ENCODE measurements around the gene SORBS1.

Gene SORBS1

DNA sequence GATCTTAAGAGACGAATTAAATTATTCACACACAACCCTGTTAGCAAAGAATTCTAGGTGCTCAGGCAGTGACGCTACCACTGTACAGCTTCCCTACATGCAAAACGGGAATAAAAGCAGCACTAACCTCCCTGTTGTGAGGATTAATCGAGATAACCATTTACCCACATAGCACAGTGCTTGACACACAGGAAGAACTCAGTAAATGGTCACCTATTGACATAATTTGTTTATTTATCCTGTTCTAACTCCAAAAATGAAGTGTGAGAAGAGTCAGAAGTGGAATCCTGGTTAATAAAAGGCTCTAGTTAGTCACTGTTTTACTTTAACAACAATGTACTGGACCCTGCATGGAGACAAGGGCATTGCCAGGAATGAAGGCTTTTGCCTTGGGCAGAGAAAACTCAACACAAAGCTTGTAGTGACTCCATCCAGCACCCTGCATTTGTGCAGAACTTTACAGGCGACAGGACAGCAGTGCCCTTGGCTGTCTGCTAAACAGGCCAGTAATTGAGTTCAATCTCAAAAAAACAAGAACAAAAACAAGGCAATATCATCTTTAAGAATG, 103.8 kb downstream of the SORBS1 start:
- no peak for DNase-seq

DNA sequence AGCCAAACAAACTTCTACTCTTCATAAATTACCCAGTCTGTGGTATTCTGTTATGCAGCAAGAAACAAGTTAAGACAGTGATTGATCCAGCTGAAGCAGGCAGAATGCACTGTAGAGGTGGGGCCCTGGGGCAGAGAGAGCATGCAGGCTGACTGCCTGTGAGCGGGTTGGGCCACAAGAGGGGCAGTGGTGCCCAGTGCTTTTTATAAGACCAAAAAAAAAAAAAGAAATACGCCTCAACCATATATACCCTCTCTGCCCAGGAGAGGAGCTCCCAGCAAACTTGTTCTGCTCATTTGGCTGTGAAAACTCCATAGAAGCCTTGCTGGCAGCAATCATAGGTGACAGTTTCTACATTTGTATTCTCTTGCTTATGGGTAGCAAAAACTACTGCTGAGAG, 104.7 kb downstream of the SORBS1 start:
- no peak for DNase-seq

DNA sequence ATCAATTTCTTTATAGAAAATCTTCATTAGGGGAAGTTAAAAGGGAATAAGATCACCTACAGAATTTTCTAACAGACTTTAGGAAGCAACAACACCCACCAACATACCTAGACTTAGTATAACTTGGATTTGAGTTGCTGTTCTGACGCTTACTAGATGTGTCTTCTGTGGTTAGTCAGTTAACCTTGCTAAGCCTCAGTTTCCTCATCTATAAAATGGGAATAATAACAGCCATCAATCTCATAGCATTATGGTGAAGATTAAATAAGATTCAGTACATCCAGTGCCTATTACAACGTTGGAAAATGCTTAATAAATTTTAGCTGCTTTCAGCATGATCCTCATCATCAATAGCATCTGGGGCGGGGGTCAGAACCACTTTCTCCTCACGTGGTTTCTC, 106.2 kb downstream of the SORBS1 start:
- DNase-seq: no peak

DNA sequence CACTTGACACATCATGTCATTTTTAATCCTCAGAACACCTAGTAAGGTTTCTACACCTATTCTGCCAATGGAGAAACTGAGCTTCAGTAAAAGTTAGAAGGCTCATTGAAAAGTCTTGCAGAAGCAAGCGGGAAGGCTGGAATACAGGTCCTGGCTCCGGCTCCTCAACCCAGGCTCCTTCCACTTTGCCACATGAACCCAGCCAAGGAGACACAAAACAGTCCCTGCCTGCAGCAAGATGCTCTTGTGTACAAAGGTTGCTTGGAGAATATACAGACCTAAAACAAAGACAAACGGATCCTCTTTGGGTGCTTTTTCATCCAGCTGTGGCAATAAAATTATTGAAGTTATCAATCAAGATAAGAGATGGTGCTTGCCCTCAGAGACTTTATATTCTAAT, 106.8 kb downstream of the SORBS1 start:
- no peak for DNase-seq

DNA sequence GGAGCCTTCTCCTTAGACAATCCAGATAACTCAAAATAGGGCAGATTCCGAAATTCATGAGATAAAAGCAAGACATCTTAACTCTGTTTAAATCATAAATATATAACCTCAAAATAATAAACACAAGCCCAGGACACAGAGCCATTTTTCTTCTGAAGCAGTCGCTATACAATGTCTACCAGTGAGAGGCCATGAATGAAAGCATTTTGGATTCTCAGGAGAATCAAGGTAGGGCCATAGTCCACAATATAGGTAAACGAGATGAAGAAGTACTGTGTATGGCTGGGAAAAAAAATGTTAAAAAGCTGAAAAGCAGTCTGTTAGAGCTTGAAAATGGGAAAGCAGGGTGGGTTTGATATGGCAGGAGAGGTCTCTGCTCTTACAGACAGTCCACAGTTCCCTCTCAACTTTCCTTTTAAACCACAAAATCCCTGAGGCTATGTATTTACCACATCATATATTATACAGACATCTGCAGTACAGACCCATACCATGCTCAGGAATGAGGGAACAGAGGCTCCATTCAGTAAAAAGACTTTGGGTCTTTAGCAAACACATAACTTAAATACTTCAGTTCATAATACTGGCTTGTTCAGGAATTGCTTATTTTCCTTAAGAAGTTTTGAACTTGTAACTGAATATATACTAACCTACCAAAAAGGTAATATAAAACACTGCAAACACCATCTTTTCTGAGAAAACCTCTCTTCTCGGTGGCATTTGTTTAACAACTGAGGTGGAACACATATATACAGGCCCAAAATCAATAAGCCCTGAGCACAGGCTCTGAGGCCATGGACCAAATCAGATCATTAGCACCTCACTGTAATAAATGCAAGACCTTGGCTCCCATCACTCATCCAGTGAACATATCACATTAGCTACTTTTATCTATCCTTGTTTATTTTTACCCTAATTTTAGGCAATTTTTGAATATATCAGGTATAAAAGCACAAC, 109.3 kb downstream of the SORBS1 start:
- no peak for DNase-seq

DNA sequence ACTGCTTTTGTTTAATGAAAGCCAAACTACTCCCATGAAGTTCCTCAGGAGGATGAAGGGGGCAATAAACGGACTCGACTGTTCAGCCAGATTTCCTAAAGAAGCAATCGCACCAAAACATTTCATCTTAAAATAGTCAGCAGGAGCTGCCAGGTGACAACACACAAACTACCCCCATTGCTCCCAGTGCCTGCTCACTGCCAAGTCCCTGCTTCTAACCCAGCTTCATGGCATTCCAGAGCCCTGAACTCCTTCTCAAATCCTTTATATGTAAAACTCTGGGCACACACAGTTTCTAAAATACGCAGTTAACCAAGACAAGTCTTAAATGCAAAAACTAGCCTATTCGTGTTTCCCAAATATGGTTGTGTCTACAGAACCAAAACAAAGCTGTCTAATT, 110.0 kb downstream of the SORBS1 start:
- no peak for DNase-seq

DNA sequence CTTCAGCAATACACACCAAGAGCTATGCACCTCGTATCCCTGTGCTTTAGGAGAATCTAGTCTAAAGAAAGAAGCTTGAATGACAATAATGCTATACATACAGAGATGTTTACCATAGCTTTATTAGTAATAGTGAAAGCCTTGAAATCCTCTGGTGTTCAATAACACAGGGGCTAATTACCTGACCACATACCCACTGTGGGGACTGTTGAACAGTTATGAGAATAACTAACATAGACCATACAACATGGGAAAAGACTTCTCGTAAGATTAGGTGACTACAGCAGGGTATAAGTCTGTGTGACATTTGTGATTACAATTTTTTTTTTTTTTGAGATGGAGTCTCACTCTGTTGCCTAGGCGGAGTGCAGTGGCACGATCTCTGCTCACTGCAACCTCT, 111.0 kb downstream of the SORBS1 start:
- no peak for DNase-seq

DNA sequence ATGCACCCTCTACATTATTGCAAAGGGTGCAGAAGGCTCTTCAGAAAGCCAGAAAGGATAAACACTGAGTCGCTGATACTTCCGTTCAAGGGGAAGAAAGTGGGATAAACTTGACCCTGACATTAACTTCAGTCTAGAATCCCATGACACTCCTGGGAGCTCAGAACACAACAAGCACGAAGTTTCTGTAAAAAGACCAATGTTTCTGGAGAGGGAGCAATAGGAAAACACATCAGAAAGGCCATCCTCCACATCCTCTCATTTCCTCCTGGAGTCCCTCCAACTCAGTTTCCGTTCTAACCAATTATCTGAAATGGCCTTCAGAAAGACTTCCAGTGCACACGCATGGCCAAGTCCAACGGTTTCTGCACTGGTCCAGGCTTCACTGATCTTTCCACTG, 113.5 kb downstream of the SORBS1 start:
- no peak for DNase-seq

DNA sequence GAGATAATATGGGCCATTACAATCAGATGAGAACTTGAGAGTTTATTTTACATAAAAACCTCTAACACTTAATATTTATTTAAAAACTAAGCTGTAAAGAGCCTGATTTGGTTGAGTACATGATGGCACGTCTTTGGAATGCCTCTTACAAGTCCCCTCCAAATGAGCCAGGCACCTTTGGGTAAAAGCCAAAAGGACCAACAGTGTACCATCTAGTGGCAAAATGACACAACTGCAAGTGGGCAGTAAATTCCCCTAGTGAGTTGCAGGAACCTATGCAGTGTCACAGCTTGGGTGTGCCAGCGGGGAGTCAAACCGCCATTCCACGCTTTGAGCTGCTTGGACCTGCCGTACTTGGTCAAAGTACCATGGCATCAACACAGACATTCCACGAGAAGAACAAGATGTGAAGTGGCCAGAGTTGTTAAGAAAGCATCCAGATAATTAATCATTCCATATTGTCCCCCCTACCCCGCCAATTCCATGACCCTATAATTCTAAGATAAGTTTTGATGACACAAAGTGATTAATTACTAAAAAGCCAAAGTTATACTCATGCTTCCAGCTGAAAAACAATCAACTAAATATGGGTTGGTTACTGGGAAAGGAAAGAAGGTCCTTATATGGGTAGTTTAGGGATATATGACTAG, 115.2 kb downstream of the SORBS1 start:
- no peak for DNase-seq

DNA sequence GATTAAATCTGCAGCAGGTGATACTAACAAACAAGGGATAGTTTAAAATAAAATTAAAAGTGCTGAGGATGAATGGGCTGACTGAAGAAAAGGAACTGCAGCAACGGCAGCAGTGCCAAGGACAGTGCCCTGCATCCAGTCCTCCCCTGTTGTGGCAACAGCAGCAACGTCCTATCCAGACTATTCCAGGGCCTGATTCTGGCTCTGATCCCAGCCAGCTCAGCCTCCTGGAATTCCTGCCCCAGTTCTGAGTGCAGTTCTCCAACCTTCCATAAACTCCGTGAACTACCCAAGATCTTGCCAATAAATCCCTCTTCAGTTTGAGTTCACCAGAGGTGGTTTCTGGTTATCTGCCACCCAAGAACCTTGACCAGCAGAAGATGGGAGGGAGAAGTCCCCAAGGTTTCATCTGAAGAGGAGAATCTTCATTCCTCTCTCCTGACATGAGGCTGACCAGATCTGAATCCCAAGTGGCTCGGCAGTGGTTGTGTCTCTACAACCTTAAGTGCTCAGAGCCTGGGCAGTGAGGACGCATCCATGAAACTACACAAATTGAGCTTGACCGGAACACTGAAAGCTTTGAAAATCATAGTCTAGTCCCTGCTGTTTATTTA, 115.8 kb downstream of the SORBS1 start:
- no peak for DNase-seq

DNA sequence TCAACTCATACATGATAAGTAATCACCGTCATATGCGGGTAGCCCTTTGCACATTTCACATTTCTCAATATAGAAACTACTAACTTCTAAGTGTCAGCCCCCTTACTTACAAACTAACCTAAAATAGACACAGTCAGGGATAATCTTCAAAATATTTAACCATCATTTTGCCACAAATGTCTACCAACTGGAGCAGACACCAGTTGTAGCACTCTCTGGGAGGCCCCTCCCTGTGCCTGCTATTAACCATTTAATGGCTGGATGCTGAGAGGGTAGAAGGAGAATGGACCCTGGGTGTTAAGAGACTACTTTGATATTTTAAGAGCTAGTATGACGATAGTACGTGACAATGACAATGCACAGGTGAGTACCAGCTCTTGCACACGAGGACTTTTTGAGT, 116.4 kb downstream of the SORBS1 start:
- no peak for DNase-seq

DNA sequence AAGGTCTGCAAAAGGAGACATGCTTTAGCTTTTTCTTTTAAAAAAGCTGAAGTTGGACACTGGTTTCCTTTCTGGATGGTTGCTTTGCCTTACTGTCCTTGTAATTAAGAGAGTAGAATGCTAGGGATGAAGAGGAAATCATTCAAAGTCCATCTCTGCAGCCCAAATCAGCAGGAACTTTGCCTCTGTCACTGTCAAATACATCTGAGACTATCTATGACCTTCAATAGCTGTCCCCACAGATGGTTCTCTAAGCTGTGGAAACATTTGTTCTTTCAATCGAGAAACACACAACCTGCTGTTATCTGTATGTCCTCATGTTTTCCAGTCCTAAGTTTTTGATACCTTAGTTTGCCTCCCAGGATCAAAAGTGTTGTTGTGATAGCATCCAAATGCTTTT, 117.5 kb downstream of the SORBS1 start:
- DNase-seq: no peak

DNA sequence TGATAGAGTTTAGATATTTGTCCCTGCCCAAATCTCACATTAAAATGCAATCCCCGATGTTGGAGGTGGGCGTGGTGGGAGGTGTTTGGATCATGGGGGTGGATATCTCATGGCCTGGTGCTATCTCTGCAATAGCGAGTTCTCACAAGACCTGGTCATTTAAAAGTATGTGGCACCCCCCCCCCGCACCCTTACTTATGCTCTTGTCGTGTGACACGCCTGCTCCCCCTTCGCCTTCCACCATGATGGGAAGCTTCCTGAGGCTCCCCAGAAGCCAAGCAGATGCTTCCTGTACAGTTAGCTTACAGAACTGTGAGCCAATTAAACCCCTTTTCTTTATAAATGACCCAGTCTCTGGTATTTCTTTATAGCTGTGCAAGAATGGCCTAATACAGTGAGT, 118.8 kb downstream of the SORBS1 start:
- no peak for DNase-seq

DNA sequence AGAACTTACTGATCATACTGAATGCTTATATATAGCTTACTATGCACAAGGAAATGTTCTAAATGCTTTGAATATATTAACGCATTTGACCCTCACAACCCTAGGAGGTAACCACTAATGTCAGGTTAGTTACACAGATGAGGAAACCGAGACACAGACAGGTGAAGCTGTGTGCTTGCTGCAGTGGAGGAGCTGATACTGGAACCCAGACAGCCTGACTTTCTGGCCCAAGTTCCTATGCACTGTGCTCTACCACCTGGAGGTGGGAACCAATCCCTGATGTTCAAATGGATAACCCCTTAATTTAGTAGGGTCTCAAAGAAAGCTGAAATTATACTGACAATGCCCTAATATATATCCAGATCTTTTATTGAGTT, 119.6 kb downstream of the SORBS1 start:
- no peak for DNase-seq

DNA sequence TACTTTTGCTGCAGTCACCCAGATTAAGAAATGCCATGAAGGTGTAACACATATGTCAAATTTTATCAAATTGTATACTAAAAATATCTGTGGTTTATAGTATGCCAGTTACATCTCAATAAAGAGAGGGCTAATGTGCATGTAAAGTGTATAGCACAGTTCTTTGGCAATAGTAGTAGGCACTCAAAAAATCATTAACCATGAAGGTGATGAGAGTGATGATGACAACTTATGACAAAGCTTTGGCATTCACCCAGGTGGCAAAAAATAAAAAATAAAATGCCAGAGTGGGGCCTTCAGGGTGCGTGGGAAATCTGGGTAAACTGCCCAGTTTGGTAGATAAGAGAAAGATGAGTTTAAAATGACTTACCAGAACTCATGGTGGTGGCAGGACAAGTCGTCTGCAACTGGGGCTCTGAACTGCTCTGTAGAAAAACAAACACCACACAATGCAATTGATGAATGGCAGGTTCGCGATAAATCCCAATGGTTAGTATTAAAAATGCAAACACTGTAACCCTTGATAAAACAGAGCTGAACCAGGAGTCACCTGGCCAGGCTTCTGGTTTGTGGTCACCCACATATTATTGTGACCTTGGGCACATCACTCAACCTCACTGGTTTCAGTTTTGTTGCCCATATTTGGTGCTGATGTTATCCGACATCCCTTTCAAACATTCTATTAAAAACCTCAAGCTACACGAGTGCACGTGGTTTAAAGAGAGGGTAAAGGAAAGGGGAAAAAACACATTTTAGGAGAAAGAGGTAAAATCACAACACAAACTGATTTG, 120.2 kb downstream of the SORBS1 start:
- DNase-seq: no peak

DNA sequence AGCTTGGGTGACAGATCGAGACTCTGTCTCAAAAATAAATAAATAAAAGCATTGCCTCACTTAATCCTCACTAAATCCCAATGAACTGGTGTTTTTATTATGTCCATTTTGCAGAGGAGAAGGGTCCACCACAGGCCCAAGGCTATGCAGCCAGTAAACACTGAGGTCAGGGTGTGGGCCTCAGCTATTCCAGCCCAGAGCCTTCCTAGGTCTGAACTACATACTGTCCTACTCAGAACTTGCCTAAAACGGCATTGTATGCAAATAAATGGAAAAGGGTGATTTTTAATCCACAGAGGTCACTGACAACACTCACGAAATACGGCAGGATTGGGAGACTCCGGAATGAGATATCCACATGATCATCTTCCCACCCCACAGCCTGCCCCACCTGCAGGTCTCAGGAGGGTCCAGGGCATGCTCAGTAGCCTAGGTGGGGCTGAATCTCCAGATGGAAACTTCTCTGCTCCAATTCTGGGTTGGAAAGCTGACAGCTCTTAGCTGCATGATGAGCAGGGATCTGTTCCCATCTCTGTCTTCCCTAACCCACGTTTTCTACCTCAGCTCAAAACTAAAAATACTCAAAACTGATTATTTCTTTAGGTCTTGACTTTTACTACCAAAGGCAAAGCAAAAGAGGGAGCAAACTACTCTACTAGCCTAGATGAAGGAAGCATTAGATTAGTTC, 121.0 kb downstream of the SORBS1 start:
- no peak for DNase-seq

DNA sequence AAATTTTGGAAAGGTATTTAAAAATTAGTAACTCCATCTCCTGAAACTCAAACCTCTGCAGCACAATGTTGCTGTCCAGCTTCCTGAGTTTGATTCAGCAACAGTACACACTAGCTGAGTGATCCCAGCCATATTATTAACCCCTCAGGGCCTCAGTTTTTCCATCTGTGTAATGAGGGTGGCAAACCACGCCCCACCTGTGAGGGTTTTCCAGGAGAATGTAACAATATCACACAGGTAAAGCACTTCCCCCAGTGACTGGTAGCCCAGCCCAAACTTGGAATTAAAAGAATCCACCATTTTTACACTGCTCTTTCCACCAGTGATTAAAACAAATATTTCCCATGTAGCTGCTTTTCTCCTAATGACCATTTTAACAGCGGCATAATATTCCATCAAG, 122.4 kb downstream of the SORBS1 start:
- DNase-seq: no peak

DNA sequence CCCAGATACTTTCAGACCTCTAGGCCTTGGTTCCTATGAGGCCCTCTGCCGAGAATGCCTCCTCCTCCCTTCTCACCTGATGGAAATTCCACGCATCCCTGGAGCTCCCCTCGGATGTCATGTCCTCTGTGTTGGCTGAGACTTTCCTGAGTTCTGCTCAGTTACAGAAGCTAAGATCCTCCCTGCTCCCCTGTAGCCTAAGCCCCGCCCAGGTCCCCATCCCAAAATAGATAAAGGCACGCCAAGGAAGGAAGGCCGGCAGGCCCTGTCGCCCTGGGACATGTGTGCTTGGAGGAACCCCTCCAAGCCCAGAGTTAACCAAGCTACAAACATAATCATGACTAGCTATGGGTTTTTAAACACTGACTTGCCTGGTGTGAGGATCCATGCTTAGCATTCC, 123.5 kb downstream of the SORBS1 start:
- no peak for DNase-seq

DNA sequence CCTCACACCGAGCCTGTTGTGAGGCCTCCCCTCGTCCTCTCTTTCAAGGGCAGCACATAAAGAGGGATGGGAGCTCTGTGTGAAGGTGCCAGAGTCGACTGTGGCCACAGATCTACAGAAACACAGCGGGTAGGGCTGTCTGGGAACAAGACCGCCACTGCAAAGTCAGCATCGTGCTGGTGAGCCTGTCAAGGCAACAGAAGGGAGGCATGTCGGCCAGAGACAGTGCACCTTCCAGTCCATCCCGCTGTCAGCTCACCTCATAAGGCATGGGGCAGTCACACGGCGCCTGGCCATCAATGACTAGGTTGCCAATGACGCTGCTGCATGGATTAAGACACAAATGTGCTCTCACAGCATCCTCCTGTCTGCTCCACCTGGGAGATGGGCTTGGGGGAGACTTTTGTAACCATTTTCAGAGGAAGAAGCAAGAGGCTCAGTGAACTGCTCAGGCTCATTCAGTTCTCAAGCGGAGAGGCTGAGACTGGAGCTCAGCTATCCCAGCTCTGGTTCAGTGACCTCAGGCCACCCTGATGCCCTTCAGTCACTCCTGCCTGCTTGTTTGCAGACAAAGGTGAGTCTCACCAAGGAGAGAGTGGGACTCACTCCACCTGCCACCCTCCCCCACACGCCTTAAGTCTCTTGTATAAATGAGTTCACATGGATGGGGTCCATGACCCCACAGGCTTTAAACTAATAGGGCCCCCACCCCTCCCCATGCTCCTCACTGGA, 125.5 kb downstream of the SORBS1 start:
- no peak for DNase-seq

DNA sequence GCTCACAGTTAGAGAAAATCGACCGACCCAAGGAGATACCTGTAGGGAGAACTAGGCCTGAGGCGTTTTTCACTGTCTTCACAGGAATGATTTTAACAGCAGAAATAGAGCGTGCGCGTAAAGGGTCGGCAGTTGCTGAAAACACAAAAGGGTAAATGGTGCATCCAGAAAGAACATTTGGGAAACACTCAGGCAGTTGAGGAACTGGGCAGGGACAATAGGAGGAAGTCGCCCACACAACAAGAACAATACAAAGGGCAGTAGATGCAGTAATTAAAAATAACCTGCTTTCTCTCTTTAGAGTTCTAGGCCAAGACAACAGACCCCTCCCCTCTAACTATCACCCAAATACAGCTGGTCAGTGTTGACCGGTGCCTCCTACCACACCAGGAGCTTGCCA, 126.6 kb downstream of the SORBS1 start:
- no peak for DNase-seq

DNA sequence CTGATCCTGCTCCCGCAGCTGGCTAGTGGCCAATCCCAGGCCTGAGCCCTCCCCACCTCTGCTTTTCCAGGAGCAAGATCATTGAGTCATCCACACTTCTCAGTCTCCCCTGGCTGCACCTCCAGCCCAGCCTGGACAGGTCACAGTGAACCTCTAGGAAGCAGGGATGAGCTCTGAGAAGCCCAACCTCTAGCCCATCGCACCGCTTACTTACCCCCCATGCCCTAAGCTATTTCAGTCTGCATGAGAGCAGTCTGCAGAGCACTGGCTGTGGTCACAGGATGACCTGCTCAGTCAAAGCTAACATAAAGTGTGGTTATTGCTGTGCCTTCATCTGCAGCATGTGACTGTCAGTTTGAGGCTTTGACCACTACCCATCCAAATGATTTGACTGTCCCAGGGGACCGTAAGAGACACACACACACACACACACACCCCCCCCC, 129.2 kb downstream of the SORBS1 start:
- no peak for DNase-seq
